Measurements from ENCODE around the gene LMAN2L. TPM values are rescaled to one million over a fixed set of nuclear protein-coding genes. Genes with fewer than 3 reads are reported as not detected.

Gene LMAN2L
- total and polyA plus RNA-seq, 2 donors (not counting 1 experiment from before 2014, with no cell fraction given) = 5.7 to 10.7 TPM

DNA sequence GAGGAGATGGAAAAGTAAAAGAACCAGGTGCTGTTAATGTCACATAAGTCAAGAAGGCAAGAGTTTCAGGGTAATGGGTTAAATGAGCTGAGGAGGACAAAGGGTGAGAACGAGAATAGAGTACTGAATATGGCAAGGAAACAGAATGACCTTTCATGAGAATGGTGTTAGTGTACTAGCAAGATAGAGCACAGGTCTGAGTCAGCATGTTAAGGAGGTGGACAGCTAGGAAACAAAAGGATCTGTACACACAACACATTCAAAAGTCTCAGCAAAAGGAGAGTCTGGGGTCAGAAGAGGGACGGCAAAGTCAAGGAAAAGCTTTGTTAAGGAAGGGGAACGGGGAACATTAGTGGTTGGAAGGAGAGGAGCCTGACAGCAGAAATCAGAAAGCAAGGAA, 28.9 kb downstream of the LMAN2L start:
- no peak overlapping the region for H3K27ac ChIP-seq (ENCODE audit: low read length in 2 of 2)
- no peaks in the 10 kb centered on the region for H3K27me3 ChIP-seq (replicated peaks in 1 of 4; ENCODE audit: control extremely low read depth in 1 of 4, control insufficient read depth in 3 of 4, insufficient read depth in 4 of 4, low read length in 3 of 4)
- DNase-seq (no peak), ATAC-seq (ENCODE audit: low read depth) (no peak)
- Mint-ChIP-seq H3K4me3 (no peak overlapping the region), H3K4me1 (no peaks in the 10 kb centered on the region), H3K27ac (no peak overlapping the region), H3K27me3 (no peaks in the 10 kb centered on the region), H3K9me3 (ENCODE audit: insufficient read depth) (no peaks in the 10 kb centered on the region)
- CTCF ChIA-PET = no interaction called here
- no peak overlapping the region for H2AFZ ChIP-seq (ENCODE audit: insufficient read depth, low read depth, low read length, poor library complexity, severe bottlenecking)
- H3K4me3 ChIP-seq (ENCODE audit: control extremely low read depth in 1 of 5, extremely low read depth in 1 of 5, insufficient read depth in 1 of 5, low read depth in 2 of 5, low read length in 4 of 5) = no peak overlapping the region
- no peak overlapping the region for H3K4me2 ChIP-seq (replicated peaks; ENCODE audit: low read depth, low read length, poor library complexity, severe bottlenecking)
- POLR2A ChIA-PET = no interaction called here
- no peaks in the 10 kb centered on the region for H3K9me3 ChIP-seq (ENCODE audit: control extremely low read depth in 1 of 3, control insufficient read depth in 2 of 3, insufficient read depth in 1 of 3, low read length in 2 of 3)
- no peak for TF ChIP-seq EZH2 (IDR thresholded peaks at IDR 0.05; ENCODE audit: borderline replicate concordance, insufficient read depth, low read depth, low read length, poor library complexity, severe bottlenecking)
- TF ChIP-seq, protein P1, sequence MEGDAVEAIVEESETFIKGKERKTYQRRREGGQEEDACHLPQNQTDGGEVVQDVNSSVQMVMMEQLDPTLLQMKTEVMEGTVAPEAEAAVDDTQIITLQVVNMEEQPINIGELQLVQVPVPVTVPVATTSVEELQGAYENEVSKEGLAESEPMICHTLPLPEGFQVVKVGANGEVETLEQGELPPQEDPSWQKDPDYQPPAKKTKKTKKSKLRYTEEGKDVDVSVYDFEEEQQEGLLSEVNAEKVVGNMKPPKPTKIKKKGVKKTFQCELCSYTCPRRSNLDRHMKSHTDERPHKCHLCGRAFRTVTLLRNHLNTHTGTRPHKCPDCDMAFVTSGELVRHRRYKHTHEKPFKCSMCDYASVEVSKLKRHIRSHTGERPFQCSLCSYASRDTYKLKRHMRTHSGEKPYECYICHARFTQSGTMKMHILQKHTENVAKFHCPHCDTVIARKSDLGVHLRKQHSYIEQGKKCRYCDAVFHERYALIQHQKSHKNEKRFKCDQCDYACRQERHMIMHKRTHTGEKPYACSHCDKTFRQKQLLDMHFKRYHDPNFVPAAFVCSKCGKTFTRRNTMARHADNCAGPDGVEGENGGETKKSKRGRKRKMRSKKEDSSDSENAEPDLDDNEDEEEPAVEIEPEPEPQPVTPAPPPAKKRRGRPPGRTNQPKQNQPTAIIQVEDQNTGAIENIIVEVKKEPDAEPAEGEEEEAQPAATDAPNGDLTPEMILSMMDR (IDR thresholded peaks at IDR 0.05) = no peak
- H4K20me1 ChIP-seq (ENCODE audit: control insufficient read depth, insufficient read depth, low read length, poor library complexity, severe bottlenecking) = no peaks in the 10 kb centered on the region
- no peaks in the 10 kb centered on the region for H3K4me1 ChIP-seq (ENCODE audit: control insufficient read depth in 2 of 2, insufficient read depth in 2 of 2, low read length in 2 of 2)
- no peak overlapping the region for H3K9ac ChIP-seq (ENCODE audit: low read length)
- intact Hi-C loops (cut with micrococcal nuclease) = no loop called here
- 100% methylated on average over 1 of the region's 3 CpGs for WGBS (ENCODE audit: insufficient coverage)
- no peaks in the 10 kb centered on the region for H3K79me2 ChIP-seq (ENCODE audit: control insufficient read depth, insufficient read depth, low read length)
- H3K36me3 ChIP-seq (replicated peaks in 1 of 2; ENCODE audit: control extremely low read depth in 1 of 2, control insufficient read depth in 1 of 2, extremely low read depth in 1 of 2, insufficient read depth in 2 of 2, low read length in 1 of 2) = peaks cover 22 to 60% of the 10 kb centered on the region in 2 experiments

DNA sequence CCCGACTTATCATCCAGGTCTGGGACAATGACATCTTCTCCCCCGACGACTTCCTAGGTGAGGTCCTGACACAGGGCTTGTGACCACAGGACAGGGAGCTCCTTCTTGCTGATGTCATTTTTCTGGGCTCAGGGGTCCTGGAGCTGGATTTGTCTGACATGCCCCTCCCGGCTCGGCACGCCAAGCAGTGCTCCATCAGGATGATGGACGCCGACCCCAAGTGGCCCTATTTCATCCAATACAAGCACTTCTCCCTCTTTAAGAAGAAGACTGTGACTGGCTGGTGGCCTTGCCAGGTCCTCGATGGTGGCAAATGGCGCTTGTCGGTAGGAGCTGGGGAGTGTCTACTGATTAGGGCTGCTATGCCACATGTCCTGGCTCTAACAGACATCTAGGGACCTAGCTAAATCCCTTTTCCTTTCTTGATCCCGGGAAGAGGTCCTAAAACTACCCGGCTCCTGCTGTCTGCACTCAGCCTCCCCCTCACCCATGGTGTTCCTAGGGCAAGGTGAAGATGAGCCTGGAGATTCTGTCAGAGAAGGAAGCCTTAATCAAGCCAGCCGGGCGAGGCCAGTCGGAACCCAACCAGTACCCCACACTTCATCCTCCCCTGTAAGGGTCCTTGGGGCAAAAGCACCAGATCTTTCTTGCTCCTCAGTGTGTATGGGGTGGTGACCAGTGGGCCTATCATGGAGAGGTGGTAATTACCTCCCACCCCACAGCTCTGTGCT, 36.7 kb downstream of the LMAN2L start:
- no peaks in the 10 kb centered on the region for H4K20me1 ChIP-seq (ENCODE audit: control insufficient read depth, insufficient read depth, low read length, poor library complexity, severe bottlenecking)
- Mint-ChIP-seq H3K9me3 (ENCODE audit: insufficient read depth) (no peaks in the 10 kb centered on the region), H3K27ac (no peak overlapping the region), H3K4me1 (no peaks in the 10 kb centered on the region), H3K27me3 (no peaks in the 10 kb centered on the region), H3K4me3 (no peak overlapping the region)
- intact Hi-C loops (cut with micrococcal nuclease) = no loop called here
- CTCF ChIA-PET = interaction anchor here (0.6 kb wide), 1 partner anchor 71 kb away, joined by 3 read pairs; no protein-coding TSS in a partner anchor
- POLR2A ChIA-PET = no interaction called here
- 97% methylated on average over 3 of the region's 16 CpGs for WGBS (ENCODE audit: insufficient coverage)
- H3K79me2 ChIP-seq (ENCODE audit: control insufficient read depth, insufficient read depth, low read length) = no peaks in the 10 kb centered on the region
- ATAC-seq (ENCODE audit: low read depth) = no peak
- peaks cover 9 to 31% of the 10 kb centered on the region in 2 experiments for H3K36me3 ChIP-seq (replicated peaks in 1 of 2; ENCODE audit: control extremely low read depth in 1 of 2, control insufficient read depth in 1 of 2, extremely low read depth in 1 of 2, insufficient read depth in 2 of 2, low read length in 1 of 2)
- no peaks in the 10 kb centered on the region for H3K9me3 ChIP-seq (ENCODE audit: control extremely low read depth in 1 of 3, control insufficient read depth in 2 of 3, insufficient read depth in 1 of 3, low read length in 2 of 3)
- no peak overlapping the region for H3K4me3 ChIP-seq (ENCODE audit: control extremely low read depth in 1 of 5, extremely low read depth in 1 of 5, insufficient read depth in 1 of 5, low read depth in 2 of 5, low read length in 4 of 5)
- no peak overlapping the region for H3K4me2 ChIP-seq (replicated peaks; ENCODE audit: low read depth, low read length, poor library complexity, severe bottlenecking)
- DNase-seq = no peak
- H3K9ac ChIP-seq (ENCODE audit: low read length) = no peak overlapping the region
- H3K4me1 ChIP-seq (ENCODE audit: control insufficient read depth in 2 of 2, insufficient read depth in 2 of 2, low read length in 2 of 2) = no peaks in the 10 kb centered on the region
- no peak overlapping the region for H3K27ac ChIP-seq (ENCODE audit: low read length in 2 of 2)
- no peak overlapping the region for H2AFZ ChIP-seq (ENCODE audit: insufficient read depth, low read depth, low read length, poor library complexity, severe bottlenecking)
- TF ChIP-seq EZH2 (IDR thresholded peaks at IDR 0.05; ENCODE audit: borderline replicate concordance, insufficient read depth, low read depth, low read length, poor library complexity, severe bottlenecking) = no peak
- TF ChIP-seq, protein P1 (IDR thresholded peaks at IDR 0.05) = no peak
- no peaks in the 10 kb centered on the region for H3K27me3 ChIP-seq (replicated peaks in 1 of 4; ENCODE audit: control extremely low read depth in 1 of 4, control insufficient read depth in 3 of 4, insufficient read depth in 4 of 4, low read length in 3 of 4)

Data from B cell (primary cell).